Activated T-cell treated with anti-CD3 and anti-CD28 coated beads for 4 hours (primary cell): ENCODE measurements around the gene PLXNA2.

Experiments
- DNase-seq: peaks from one replicate; pipeline ENCODE4 v3.0.0-alpha.2; 2020

PLXNA2 gene

DNA sequence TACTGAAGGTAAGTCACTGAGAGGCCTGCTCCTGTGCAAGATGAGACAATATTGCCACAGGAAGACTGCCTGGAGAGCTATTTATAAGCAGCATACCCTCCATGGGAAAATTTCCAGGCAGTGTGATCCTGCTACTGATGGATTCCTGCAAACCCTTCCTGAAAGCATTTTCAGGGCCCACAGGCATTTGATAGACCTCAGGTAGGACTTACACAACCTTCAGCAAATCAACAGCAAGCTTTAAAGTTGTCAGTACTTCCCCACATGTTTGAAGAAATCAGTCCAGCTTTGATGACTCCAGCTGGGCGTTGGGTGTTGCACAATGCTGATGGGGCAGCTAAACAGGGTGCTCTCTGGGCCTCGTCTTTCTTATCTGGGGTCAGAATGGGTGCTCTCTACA lies 108.8 kb downstream of the PLXNA2 start:
- no peak for DNase-seq

DNA sequence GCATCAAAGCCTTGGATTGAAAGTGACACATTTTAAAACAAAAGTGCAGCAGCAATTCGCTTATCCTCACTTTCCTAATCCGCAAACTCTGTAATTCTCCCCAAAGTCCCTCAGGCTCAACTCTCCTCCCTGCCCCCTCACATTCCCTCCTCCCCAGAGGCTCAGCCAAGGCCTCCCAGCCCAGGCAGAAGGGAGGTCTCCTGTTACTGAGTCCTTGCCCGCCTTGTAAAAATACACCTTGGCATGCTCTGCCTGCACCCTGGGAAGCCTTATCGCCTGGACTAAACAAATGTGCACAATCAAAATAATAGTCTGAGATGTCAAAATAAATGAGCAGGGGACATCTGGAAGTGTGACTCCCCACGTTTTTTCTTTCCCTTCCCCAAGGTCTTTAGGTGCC lies 109.7 kb downstream of the PLXNA2 start:
- DNase-seq = no peak

GRCh38 chr1:208133355-208133754 lies 110.8 kb downstream of the PLXNA2 start:
- DNase-seq = no peak

DNA sequence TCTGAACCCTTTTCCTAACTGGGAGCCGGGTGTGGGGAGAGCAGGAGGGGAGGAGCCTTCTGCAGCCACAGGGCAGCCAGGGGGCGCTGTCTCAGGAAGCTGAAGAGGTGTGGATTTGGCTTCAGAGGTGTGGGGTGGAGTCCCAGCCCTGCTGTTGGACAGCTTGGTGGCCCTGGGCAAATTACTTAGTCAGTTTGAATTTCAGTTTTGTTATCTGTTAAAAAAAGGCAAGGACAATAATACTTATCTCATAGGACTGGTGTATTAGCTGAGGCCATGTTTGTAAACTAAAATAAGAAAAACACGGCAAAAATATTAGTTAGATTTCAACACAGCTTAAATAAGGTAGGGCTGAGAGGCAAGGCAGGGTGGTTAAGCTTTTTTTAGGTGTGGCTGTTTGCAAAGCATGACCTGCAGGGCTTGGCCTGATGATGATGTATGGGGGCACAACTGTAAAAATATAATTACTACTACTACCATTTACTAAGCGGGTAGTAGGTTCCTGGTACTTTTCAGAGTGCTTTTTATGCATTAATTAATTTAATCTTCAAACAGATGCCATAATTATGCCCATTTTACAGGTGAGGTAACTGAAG lies 111.8 kb downstream of the PLXNA2 start:
- DNase-seq = peak; percentile 9

DNA sequence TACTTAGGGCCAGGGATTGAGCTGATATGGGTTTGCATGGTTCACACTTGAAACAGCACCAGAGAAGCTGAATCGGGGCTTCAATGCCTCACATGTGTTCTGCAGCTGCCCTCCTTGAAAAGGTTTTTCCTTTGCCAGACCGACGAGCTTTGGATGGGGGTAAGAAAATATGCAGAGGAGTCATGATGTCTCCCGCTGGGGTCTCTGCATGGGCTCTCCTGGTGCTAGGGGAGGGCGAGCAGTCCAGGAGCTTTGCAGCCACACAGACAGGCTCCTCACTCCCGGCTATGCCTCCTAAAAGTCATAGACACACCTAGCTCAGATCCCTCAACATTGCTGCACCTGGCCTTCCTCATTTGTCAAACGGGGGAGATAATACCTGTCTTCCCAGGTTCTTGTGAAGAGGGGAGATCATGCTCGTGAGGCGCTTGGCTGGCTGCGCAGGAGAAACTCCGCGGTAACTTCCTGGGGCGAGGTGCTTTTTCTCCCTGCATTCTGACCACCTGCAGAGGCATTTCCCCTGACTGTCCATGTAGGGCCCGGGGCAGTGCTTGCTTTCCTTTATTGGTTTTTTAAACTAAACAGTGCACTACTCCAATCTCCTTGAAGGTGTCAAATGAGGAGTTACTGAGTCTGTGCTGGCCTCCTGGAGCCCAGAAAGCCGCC lies 112.4 kb downstream of the PLXNA2 start:
- no peak for DNase-seq

DNA sequence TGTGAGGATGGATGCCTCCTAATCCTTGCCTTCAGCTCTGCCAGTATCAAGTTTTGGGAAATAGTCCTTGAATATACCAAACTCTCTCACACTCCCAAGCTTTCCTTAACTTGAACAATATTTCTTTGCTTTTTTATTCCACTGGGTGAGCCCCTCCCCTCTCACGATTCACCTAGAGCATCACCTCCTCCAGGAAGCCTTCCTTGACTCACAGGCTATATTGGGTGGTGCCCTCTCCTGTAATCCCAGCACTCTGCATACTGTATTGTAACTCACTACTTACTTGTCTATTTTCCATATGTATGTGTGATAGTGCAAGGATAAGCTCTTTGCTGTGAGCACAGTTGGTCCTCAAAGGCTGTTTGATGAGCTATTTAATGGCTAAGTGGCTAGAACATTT lies 114.7 kb downstream of the PLXNA2 start:
- DNase-seq = no peak

DNA sequence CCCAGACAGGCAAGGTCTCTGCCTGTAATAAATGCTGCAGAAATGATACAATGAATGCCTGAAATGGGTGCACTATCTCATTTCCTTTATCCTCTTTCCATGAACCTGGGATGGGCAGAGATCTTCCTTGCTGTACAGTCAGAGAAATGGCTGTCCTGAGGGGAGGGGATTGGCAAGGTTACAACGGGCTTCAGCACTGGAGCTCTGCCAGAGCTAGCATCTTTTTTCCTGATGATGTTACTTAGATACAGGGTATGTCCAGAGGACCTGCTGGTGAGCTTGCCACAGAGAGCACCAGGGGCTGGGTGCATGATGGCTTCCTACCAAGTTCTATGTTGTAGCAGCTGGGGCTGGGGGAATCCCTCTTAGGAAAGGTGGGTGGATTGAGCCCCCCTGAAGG lies 115.1 kb downstream of the PLXNA2 start:
- no peak for DNase-seq

DNA sequence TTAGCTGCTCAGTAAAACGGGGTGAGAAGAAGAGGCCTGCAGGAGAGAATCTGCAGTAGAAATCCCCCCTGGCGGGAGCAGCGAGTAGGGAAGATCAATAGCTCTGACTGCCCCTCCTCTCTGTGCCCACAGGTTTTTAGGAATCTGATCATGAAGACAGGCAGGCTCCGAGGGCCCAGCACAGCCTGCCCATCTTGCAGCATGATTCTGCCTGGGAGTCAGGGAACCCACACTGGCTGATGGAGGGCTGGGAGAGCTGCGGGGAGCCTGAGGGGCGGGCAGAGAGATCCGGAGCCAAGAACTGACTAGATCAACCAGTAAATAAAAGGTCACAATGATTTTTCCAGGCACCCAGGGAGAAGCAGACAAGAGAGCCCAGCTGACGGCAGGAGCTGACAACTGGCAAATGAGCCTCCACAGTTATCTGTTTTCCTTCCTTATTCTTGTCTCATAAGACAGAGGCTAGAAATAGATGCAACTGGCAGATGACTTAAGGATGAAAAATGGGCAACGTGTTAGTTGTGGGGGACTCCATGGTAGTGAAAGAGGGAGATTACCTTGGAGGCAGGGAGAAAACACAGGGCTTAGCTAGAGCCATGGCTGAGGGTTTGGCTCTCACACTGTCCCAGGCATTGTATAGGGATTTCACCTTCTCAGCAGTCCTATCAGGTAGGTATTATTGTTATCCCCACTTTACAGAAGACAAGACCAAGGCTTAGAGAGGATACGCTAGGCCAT lies 116.2 kb downstream of the PLXNA2 start:
- DNase-seq = no peak

DNA sequence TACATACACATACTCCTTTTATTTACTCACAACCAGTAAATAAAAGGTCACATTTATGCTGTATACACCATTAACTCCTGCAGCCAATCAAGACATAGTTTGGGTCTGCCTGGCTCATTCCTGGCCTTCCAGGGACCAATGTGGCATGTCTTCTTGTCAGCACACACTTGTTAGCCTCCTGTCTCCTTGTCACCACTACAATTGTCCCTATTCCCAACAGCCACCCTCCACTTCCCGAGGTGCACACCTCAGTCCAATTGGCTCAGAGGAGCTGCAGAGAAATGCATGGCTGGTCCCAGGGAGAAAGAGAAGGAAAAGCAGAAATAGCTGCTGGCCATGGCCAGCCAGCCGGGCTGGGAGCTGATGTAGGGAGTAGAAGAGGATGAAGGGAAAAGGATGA lies 116.9 kb downstream of the PLXNA2 start:
- DNase-seq = no peak

DNA sequence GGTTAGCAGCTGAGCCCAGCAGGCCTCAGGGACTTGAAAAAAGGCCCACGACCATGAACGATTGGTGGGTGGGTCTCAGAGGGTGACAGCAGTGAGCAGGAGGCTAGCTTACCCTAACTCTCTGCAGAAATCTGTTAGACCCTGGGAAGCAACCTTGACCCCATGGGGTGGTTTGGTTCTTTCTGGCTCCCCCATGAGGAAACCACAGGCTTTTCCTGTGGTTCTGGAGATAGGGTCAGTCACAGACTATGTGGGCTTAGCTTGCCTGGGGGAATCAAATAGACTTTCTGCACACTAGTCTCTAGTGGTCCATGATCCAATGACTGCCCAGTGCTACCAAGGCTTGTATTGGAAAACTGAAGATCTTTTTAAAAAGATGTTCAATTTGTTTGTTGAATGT lies 118.1 kb downstream of the PLXNA2 start:
- DNase-seq = no peak

DNA sequence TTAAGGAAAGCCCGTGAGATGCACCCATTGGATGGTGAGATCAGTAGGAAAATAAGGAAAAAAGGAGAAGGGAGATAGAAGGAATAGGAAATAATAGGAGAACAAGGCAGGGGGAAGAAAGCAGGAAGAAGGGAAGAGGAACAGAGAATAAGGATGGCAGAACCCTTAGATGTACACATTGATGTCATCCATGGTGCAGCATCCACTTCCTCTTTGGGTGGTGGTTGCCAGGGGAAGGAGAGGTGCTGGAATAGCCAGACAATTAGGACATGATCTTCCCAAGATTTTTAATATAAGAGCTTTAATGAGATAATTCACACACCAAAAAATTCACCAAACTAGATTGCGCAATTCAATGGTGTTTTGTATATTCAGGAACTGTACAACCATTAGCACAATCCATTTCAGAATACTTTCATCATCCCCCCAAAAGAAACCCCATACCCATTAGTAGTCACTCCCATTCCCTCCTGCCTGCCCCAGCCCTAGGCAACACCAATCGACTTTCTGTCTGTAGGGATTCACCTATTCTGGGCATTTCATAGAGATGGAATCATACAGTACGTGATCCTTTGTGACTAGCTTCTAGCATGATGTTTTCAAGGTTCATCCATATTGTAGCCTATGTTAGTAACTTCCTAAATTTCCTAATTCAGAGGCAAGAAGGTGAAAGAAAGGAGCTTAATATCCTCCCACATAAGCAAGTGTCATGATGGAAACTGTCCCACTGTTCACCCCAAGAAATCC lies 121.4 kb downstream of the PLXNA2 start:
- no peak for DNase-seq

DNA sequence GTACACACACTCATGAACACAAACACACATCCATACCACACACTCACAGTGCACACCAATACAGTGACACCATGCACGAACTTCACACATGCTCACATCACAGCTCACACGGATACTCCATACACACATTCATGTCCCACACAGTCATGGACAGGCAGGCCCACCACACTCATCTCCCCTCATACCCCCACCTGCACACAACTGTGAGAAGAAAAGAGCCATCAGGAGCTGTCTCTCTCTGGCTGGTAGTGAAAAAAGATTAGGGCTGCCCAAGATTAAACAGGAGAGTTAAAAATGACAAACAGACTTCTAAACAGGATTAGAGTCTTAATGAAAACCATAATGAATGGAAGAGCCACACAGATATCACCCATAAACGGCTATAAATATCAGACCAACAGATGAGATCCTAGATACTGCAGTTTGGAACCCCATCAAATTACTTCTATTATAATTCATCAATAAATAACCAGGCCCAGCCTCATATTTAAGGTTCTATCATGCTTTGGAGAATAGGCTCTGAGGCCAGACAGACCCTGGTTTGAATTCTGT lies 122.3 kb downstream of the PLXNA2 start:
- no peak for DNase-seq

GRCh38 chr1:208120431-208120790 lies 123.8 kb downstream of the PLXNA2 start:
- no peak for DNase-seq

DNA sequence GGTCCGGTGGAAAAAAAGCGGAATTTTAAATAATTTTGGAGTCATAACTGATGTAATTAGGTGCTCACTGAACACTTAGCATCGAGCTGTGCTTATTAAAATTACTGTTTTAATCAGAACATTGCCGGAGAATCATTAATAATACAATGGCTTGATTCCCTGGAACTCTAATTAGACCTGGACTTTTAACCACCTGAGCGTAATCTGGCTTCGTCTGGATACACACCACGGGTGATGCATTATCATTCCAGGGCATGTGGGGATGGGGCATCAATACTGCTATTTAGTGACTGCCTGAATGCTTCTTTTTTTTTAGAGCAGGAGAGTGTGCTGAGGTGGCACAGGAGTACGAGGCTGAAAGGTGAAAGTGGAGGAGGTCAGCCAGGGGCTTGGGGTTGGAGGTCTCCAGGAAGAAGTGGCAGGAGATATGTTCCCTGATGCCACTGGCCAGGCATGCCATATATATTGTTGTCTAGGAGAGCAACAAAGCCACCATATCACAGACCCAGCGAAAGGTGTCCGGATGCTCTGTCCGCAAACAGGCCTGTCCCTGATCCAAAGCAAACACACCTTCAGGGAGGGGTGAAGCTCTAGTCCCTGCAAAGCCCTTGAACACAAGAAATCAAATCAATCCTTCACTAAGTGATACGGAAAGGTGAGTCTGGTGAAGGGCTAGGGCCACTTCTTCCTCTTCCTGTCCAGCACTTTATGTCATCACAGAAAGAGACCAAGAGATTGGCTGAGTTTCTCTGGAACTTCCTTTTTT lies 125.2 kb downstream of the PLXNA2 start:
- no peak for DNase-seq

DNA sequence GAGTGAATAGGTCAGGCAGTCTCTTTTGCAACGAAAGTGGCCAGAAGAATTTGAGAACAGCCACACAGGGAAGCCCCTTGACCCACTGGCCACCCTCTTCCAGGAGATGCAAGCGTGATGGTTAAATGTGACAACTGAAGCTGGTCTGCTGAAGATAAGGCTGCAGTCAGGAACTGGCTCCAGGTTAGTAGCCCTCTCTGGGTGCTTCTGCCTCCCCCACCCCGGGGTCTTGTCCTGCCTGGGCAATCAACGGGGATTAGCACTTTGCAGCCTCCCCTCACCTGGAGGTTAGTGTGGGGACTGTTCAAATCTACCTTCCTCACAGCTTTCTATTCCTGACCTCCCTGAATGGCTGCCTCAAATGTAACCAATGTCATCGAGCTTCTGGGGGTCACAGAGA lies 125.9 kb downstream of the PLXNA2 start:
- no peak for DNase-seq

DNA sequence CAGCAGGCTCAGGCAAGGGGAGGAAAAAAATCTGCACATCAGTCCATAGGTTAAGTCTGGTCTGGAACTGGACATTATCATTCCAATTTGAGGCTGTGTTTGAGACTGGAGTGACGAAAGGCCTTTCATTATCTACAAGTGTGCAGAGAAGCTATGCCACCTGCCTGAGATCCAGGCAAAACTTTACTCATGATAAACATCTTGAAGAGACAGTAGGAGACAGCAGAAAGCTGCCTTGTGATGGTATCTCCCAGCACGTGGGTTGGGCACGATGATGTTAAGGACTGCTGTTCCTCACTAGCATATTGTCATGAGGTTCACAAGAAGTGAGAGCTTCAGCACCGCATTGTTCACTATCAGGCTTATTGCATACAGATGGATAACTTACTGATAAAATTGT lies 126.4 kb downstream of the PLXNA2 start:
- DNase-seq = no peak

GRCh38 chr1:208117409-208117808 lies 126.8 kb downstream of the PLXNA2 start:
- no peak for DNase-seq

DNA sequence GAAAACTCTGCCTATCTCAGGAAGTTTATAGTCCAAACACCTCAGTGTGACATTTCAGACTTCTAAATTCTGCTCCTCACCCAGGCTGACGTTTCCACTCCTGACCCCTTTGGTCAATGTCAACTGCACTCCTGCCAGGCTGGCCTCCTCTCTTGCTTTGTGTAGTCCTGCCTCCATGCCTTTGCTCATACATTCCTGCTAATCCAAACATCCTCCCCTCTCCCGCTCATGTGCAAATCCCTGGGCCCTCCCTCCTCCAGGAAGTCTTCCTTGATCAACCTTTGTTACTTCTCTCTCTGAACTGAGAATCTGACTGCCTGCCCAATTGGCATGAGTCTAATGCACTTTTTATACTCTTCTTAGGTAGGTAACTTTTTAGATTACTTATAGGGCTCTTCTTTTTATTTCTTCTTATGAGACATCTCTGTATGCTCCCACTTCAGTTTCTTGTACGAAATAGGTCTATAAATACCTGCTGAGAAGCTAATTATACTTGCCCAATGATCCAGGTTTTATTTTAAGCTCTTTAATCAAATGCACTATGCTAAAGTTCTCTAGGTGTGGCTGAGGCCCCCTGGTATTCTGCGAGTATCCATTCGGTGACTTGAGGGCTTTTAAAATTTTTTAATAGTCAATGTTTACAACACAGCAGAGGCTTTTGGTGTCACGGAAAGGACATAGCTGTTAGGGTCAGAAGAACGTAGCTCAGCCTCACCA lies 128.1 kb downstream of the PLXNA2 start:
- no peak for DNase-seq

DNA sequence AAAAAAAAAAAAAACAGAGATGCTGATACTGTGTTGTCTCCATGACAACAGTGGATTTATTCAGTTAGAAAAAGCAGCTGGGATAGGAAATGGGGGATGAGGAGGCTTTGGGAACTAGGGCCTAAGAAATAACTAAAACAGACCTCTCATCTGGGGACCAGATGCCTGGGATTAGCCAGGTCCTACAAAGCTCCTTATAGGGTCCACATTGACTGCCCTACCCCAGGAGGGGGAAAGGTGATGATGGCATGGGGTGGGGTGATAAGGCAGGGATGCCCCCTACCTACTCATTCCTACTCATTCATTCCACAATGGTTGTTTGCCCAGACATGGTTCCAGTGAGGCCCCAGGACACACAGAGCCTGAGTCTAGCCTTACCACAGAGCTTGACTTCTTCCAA lies 131.2 kb downstream of the PLXNA2 start:
- no peak for DNase-seq

DNA sequence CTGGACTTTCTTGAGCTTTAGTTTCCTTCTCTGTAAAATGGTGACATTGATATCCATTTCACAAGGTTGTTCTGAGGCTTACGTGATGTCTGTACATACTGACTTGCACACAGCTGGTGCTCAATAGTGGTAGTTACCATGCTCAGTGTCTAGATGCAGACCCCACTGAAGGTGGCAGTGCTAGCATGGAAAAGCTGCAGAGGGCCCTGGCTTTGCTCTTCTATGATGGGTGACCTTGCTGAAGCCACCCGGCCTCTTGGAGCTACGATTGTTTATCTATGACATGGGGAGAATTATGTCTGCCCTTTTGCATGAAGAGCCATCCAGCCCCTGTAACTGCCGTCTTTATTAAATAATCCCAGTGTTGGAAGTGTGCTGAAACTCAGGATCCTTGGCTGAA lies 131.8 kb downstream of the PLXNA2 start:
- DNase-seq = no peak

GRCh38 chr1:208111646-208112190 lies 132.5 kb downstream of the PLXNA2 start:
- no peak for DNase-seq

- no peak for DNase-seq
These were observed 133.9 kb downstream of the PLXNA2 start for GRCh38 chr1:208110296-208110695.
